HG03280 (cell line): ENCODE results near the gene DCLK1.
"Not testable (repeated sequence)": the region's sequence is repeated elsewhere in the genome, so short reads cannot be mapped to it uniquely, and the experiment has no call there.

ENCODE experiments used
- ATAC-seq: cut with Tn5 transposase; IDR thresholded peaks from one replicate; pipeline ENCODE4 v1.9.1; 2021; ENCODE audit warnings: mild to moderate bottlenecking, moderate library complexity; ENCODE audit not compliant: unreplicated experiment

The DCLK1 gene

GRCh38 chr13:36088001-36088400 is 43.2 kb downstream of the DCLK1 start:
- ATAC-seq: no peak

- ATAC-seq: no peak
Observed at GRCh38 chr13:36086117-36086516, 45.1 kb downstream of the DCLK1 start.

DNA sequence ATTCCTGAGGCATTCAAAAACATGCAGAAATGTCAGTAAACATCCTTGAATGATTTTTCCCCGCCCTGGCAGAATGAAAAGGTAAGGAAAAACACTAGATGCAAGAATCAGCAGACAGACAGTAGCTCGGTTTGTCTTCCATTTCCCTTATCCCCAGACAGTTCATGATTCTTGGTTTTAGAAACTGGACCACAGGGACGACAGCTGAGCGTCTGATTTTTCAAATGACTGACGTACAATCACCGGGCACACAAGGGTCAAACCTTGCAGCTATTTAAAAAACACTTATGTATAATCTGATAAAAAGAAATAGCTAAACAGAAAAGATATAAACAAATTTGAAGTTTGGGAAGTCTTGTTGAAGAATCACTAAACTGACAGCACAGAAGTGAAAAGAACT is 47.1 kb downstream of the DCLK1 start:
- ATAC-seq: no peak

DNA sequence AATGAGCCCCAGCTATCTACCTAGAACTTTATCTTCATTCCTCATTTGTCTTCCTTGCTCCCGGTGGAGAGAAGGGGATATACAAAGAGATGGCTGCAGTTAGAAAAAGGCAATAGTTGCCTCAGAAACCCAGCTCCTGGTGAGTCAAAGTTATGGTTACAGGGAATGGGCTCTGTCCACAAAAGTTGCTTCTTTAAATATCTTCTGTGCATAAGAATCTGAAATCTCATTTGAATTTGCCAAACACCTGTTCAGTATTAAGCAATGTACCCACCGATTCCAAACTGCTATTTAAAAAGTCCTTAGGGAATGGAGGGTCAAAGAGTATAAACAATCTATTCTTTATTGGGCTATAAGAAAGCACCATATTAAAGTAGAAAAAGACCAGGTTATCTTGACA is 48.4 kb downstream of the DCLK1 start:
- no peak for ATAC-seq

DNA sequence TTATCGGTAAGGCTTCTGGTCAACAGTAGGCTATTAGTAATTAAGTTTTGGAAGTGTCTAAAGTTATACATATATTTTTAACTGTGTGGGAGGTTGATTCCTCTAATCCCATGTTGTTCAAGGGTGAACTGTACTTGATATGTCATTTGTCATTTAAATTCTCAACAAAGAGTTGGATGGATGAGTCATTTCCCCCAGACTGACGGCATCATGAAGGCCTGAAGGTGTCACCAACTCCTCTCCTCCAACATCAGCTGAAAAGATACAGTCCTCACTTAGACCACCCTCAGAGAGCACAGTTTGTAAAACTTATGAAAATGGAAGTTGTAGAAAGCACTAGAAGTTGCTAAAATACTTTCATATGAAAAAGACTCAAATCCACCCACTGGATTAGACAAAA is 48.8 kb downstream of the DCLK1 start:
- no peak for ATAC-seq

DNA sequence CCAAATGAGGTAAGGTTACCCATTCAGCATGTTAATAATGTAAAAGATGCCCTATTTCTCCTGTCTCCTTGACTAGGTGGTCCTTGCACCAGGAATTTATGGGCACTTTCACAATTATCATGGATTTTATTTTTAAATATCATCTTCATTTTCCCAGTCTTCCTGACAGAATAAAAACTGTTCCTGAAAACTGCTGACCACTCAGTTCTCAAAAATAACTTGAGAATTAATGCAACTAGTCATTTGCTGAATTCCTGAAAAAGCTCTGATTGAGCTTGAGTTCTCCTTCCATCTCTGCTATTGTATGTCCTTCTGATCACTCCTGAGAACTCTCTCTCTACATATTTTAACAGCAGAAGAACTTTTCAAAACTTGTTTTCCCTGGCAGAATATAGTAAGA is 55.0 kb downstream of the DCLK1 start:
- ATAC-seq: no peak

- ATAC-seq: no peak
Observed at GRCh38 chr13:36074659-36075058, 56.5 kb downstream of the DCLK1 start.

GRCh38 chr13:36072152-36072935 is 58.8 kb downstream of the DCLK1 start:
- no peak for ATAC-seq

- not testable (repeated sequence) for ATAC-seq
Observed at GRCh38 chr13:36070504-36071192, 60.5 kb downstream of the DCLK1 start.

DNA sequence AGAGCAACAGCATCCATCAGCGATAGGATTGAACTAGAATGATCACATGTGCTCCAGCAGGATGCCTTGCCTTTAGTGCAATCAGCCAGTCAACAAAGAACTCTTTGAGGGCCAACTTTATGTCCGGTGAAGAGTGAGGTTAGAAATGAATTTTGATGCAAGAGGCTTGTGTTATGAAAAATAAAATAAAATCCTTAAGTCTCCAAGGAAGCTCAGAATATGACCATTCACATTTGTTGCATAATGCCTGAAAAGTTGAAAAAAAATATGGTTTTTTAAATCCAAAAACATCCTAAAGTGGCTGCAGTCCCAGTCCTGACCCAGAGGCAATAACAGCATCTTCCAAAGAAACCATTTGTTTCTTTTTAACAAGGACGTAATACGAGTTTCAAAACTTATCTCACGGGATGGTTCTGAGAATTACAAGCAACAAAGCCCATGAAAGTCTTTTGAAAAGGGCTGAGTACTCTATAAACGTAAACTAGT is 61.3 kb downstream of the DCLK1 start:
- no peak for ATAC-seq

GRCh38 chr13:36068991-36069390 is 62.2 kb downstream of the DCLK1 start:
- ATAC-seq: no peak

DNA sequence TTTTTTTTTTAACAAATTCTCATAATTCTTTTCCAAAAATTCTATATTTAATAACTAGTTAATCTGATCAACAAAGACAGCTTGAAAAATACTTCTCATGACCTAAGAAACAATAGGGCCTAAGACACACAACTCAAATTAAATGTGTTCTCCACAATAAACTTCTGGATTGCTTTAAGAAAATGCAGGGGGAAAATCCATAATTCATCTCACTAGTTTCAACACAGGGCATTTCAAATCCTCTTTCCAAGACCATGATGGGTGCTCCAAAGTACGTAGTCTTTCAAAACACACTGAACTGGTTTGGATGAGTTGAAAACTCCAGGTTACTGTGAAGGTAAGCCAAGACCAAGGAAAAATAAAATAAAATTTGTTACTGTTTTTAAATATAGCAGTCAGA is 62.6 kb downstream of the DCLK1 start:
- ATAC-seq: no peak

DNA sequence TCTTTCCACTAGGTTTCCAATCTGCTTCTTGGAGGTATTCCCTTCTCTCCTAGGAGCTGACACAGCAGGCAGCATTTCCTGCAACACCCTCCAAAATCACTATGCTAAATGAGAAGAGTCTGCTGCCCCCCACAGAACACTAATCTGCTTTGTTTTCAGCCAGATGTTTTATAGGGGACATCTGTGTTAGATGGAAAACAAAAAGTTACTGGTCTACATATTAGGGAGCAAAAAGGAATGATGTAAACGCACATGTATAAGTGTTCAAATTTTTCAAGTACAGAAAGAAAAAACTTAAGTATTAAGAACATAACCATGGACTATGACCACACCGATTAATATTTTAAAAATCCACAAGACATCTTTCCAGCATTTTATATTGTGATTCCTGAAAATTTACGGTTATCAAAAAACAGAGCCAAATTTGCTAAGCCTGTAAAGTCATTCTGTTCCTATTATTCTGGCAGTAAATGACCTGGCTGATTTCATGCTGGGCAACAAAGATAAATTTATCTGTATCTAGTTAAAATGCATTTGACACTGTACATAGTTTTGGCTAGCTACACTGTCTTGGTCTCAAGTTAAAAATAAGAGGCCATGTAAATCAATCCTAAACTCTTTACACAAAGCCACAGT is 63.3 kb downstream of the DCLK1 start:
- ATAC-seq: no peak

DNA sequence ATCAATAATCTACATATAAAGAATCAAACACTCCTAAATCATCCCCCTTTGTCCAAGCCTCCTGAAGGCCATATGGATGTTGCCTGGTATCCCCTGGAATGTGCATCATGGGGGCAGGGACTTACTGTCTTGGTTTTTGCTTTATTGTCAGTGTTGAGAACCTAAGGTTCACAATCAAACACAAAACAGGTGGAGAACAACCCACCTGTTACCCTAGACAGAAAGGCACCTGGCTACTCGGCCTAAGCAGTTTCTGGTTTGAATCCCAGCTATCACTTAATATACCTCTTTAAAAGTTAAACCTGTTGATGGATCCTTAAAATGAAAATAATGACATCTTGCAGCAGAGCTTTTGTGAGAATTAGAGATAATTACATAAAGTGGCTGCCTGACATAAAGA is 68.9 kb downstream of the DCLK1 start:
- no peak for ATAC-seq

DNA sequence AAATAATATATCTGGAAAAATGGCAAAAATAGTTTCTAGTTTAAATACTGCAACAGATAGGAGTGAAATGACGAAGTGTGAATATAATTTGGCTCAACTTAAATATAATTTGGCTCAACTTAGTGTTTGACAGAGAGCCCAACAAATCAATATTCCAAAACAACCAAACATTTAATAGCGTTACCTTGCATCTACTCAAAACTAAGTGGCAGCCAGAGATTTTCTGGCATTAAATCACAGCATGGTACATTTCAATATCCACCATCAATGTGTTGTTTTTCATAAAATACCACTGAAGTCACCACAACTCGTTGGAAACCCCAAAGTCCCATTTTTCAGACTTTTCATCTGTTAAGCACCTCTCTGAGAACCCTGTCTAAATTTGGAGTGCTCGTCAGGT is 69.6 kb downstream of the DCLK1 start:
- no peak for ATAC-seq

- ATAC-seq: no peak
Observed at GRCh38 chr13:36061054-36061453, 70.1 kb downstream of the DCLK1 start.

GRCh38 chr13:36059321-36059720 is 71.9 kb downstream of the DCLK1 start:
- no peak for ATAC-seq

DNA sequence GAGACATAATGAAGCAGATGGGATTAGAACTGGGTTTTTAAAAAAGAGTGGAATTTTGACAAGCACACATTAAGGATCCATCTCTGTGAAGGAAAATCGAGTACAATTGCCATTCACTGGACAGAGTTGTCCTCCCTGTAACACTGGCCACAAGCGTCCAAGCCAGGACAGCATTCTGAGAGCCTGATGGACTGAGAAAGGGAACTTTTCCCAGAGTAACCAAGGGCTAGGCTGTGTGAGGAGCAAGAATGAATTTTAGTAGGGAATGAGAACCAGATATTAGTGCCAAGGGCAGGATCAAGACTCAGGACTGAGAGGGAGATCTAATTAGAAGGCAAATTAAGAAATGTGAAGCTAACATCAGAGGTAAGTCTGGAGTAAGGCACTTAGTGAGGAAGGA is 73.1 kb downstream of the DCLK1 start:
- ATAC-seq: no peak

DNA sequence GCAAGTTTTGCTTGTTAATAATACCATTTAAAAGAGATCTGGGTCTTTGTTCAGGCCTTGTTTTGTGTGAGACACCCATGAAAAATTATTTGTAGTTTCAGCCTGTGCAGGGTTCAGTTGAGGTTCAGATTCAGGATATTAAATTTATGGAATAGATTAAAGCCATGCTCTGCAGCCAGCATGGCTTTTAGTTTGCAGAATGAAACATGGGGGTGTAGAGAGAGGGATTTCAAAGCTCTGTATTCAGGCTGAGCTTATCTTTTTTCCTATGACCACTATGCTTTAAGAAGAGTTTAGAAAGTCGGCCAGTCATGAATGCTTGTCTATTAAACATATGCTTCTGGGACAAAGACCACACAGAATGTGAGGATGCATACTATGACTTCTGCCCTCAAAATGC is 73.6 kb downstream of the DCLK1 start:
- ATAC-seq: no peak

DNA sequence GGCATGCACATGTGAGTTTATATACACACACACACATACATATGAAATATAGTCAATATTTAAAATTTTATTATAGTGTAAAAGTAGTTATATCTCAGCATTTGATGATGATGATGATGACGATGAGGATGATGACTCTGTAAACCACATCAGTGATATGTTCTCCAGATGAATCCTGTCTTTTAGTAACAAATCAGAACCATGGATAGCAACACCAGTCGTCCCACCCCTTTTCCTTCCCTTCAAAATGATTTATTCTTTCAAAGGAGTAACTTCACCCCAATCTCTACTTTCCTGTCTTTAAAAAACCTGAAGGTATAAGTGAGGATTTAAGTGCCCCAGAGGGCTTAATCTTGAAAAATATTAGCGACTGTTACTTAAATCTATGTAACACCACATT is 74.1 kb downstream of the DCLK1 start:
- no peak for ATAC-seq

DNA sequence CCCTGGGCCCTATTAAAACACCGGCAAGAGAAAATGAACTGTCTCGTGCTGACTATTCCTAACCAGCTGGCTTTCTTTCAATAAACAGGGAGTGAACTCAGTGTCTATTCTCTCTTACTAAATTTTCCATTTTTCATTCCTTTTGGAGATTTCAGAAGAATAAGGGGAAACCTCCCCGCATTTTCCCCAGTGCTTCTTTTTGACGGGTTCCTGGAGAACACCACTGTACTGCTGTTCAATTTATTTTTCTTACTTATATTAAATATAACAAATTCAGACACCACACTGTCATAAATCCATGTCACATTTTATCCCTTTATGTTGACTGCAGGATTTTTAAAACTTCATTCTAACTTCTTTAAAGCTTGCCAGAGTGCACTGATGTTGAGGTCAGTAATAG is 75.8 kb downstream of the DCLK1 start:
- ATAC-seq: no peak

GRCh38 chr13:36054041-36054440 is 77.1 kb downstream of the DCLK1 start:
- ATAC-seq: no peak
